MCF 10A (cell line): ENCODE results near the gene NID2. TPM values are rescaled to one million over a fixed set of nuclear protein-coding genes. Genes with fewer than 3 reads are reported as not detected.

Source experiments
- BruUV-seq: library from RNA; stranded (reverse); fragments of 400-500 nt; replicated peaks from 2 replicates; lab custom pipeline; 2021; lab: Mats Ljungman, UMichigan
- CTCF ChIA-PET: fragments of 300-600 bp; sonication (Branson Sonifier 250); formaldehyde crosslinking; extraction: SDS; loops from one replicate; lab custom pipeline; 2021; ENCODE audit warnings: antibody characterized with exemption, inconsistent platforms; lab: Yijun Ruan, JAX
- POLR2A ChIA-PET: fragments of 300-600, 350-650 bp; sonication (Branson Sonifier 250); formaldehyde crosslinking; extraction: SDS; loops from one replicate; lab custom pipeline; 2020; ENCODE audit warnings: antibody characterized with exemption, inconsistent platforms; lab: Yijun Ruan, JAX
- DNase-seq: peaks from one replicate; pipeline ENCODE4 v3.0.0-alpha.2; 2018; ENCODE audit not compliant: unreplicated experiment
- H3K27ac Mint-ChIP-seq: one replicate; pipeline ENCODE4 v1.8.0; 2022; ENCODE audit warnings: mild to moderate bottlenecking, low read depth, mixed read lengths; ENCODE audit not compliant: unreplicated experiment
- H3K27me3 Mint-ChIP-seq: one replicate; pipeline ENCODE4 v1.8.0; 2022; ENCODE audit warnings: mixed read lengths; ENCODE audit not compliant: insufficient read depth, unreplicated experiment
- H3K36me3 Mint-ChIP-seq: one replicate; pipeline ENCODE4 v1.8.0; 2022; ENCODE audit warnings: mild to moderate bottlenecking, moderate library complexity, mixed read lengths; ENCODE audit not compliant: insufficient read depth, unreplicated experiment
- H3K4me1 Mint-ChIP-seq: one replicate; pipeline ENCODE4 v1.8.0; 2022; ENCODE audit warnings: mixed read lengths; ENCODE audit not compliant: insufficient read depth, unreplicated experiment
- H3K4me3 Mint-ChIP-seq: one replicate; pipeline ENCODE4 v1.8.0; 2022; ENCODE audit warnings: mild to moderate bottlenecking, moderate library complexity, mixed read lengths; ENCODE audit not compliant: unreplicated experiment
- H3K9me3 Mint-ChIP-seq: one replicate; pipeline ENCODE4 v1.8.0; 2022; ENCODE audit warnings: mixed read lengths; ENCODE audit not compliant: unreplicated experiment
- CTCF ChIP-seq: fragments of 200-600 bp; IDR thresholded peaks from one replicate; pipeline ENCODE4 v1.8.0; 2022; ENCODE audit warnings: antibody characterized with exemption, mild to moderate bottlenecking; ENCODE audit not compliant: unreplicated experiment
- intact Hi-C: fragments of 100-400 bp; cut with micrococcal nuclease; formaldehyde crosslinking; loops from 2 replicates; pipeline ENCODE4 v1.14.1; 2022
- total RNA-seq: library from RNA; stranded (reverse); gene quantifications from 2 replicates; pipeline ENCODE4 v1.2.3, GENCODE V29; 2022

Gene NID2
- total RNA-seq, 1 experiment from 2014 or later, result not detected

DNA sequence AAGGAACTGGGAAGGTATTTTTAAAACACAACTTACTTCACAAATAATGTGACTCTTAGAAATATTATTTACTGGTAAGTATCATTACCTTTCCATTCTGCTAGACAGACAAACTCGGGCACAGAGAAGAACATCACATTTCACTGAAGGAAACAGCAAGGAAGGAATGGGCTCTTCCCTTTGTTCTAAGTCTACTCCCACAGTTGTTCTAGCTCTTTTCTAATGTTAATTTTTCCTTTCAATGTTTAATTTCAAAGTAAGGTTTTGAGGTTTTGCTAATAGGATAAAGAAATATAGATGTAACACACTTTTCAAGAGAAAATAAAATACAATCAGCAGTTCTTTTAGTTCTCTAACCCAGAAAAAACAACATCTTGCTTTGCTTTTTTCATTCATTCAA lies 7.0 kb downstream of the NID2 start:
- no peak for DNase-seq
- H3K36me3 Mint-ChIP-seq, result no peaks in the 10 kb centered on the region
- no TSS peak for BruUV-seq
- H3K4me1 Mint-ChIP-seq, result no peaks in the 10 kb centered on the region
- intact Hi-C loops, result no loop called here
- TF ChIP-seq CTCF, result no peak
- H3K27ac Mint-ChIP-seq, result no peak overlapping the region
- ChIA-PET POLR2A (no interaction called here), CTCF (interaction anchor here (0.9 kb wide), 2 partner anchors 18 to 56 kb away, joined by 3 to 4 read pairs; no protein-coding TSS in a partner anchor)
- no peaks in the 10 kb centered on the region for H3K9me3 Mint-ChIP-seq
- H3K4me3 Mint-ChIP-seq, result no peak overlapping the region
- no peaks in the 10 kb centered on the region for H3K27me3 Mint-ChIP-seq

DNA sequence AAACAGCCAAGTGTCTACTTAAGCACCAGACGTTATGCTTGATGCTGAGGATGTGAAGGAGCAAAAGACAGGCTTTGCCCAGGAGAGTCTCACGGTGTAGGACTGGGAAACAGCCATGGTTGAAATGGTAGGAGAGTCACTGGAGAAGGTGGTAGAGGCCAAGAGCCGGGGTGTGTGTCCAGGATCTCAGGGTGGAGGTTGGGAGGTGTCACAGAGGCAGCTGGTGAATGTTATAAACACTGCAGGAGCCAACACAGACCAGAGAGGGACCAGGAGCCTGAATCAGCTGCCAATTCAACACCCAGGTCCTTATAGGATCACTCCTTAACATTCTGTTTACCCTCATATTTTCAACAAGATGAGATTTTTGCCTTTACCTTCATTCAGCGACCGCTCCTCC lies 7.5 kb downstream of the NID2 start:
- no peak for TF ChIP-seq CTCF

DNA sequence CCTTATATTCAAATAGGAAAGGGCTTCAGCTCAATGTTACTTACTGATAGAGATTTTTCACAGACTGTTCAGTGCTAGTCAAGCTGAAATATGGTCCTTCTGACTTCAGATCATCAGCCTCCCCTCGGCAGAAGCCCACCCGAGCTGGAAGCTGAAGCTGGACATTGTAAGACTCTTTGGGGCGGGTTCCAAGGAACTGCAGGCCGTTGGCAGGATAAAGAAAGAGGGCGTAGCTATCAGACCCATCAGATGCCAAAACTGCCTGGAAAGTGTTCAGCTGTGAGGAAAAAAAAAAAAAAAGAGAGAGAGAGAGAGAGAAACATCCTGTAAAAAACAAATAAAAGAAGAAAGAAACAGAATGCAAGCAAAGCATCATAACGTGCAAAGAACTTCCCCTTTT lies 8.8 kb downstream of the NID2 start:
- ChIA-PET CTCF (interaction anchor here (0.6 to 1.0 kb wide), 3 partner anchors 82 to 605 kb away, joined by 3 to 5 read pairs (median 4); no protein-coding TSS in a partner anchor), POLR2A (interaction anchor here (0.9 kb wide), 1 partner anchor 15 kb away, joined by 3 read pairs; no protein-coding TSS in a partner anchor)
- no peak for DNase-seq
- Mint-ChIP-seq H3K4me3 (no peak overlapping the region), H3K36me3 (no peaks in the 10 kb centered on the region), H3K27ac (no peak overlapping the region), H3K27me3 (no peaks in the 10 kb centered on the region), H3K4me1 (no peaks in the 10 kb centered on the region), H3K9me3 (no peaks in the 10 kb centered on the region)
- intact Hi-C loops, result no loop called here
- BruUV-seq, result no TSS peak
- TF ChIP-seq CTCF, result no peak

More for the DNA sequence above, 7.5 kb downstream of the NID2 start:
- intact Hi-C loops, result no loop called here
- POLR2A ChIA-PET, result no interaction called here
- no peaks in the 10 kb centered on the region for H3K9me3 Mint-ChIP-seq
- H3K27me3 Mint-ChIP-seq, result no peaks in the 10 kb centered on the region
- CTCF ChIA-PET, result interaction anchor here (0.9 kb wide), 1 partner anchor 56 kb away, joined by 3 read pairs; no protein-coding TSS in a partner anchor
- H3K27ac Mint-ChIP-seq, result no peak overlapping the region
- no TSS peak for BruUV-seq
- no peak for DNase-seq
- no peak overlapping the region for H3K4me3 Mint-ChIP-seq
- no peaks in the 10 kb centered on the region for H3K36me3 Mint-ChIP-seq
- H3K4me1 Mint-ChIP-seq, result no peaks in the 10 kb centered on the region

DNA sequence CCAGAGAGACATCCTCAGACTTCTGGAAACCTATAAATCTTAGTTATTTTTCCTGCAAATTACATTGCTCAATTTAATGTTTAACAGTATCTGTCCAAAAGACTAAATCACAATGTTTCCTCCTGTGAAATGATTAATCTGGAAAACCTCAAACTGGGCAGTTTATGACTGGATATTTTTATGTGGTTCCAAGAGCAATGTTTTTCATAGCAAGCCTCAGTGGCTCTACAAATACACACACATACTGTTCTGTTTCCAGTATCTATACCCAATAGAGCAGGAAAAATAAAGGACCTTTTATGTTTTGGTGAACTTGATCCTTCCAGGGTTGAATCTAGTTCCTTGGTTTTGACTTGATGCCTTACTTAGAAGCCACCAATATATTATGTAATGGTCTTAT lies 9.2 kb downstream of the NID2 start:
- Mint-ChIP-seq H3K9me3 (no peaks in the 10 kb centered on the region), H3K27me3 (no peaks in the 10 kb centered on the region), H3K4me1 (no peaks in the 10 kb centered on the region), H3K36me3 (no peaks in the 10 kb centered on the region), H3K4me3 (no peak overlapping the region), H3K27ac (no peak overlapping the region)
- ChIA-PET POLR2A (no interaction called here), CTCF (interaction anchor here (0.6 to 1.0 kb wide), 3 partner anchors 81 to 605 kb away, joined by 3 to 5 read pairs (median 4); no protein-coding TSS in a partner anchor)
- BruUV-seq, result no TSS peak
- intact Hi-C loops, result no loop called here
- TF ChIP-seq CTCF, result no peak
- DNase-seq, result no peak
